Stimulated activated naive CD8-positive, alpha-beta T cell treated with anti-CD3 and anti-CD28 coated beads, Interleukin-15, Interleukin-2, amounts not matched to agents 100 U/mL and 50 U/mL, for 24 hours (primary cell): Measurements from ENCODE around the gene MDGA2.
"Not testable (repeated sequence)": the region's sequence is repeated elsewhere in the genome, so short reads cannot be mapped to it uniquely, and the experiment has no call there.

Experiments
- ATAC-seq: fragments of 150-1000 bp; cut with Tn5 transposase; one replicate; pipeline ENCODE4 v1.10.0; 2021
- DNase-seq: peaks from one replicate; pipeline ENCODE4 v3.0.0; 2021

Gene MDGA2

DNA sequence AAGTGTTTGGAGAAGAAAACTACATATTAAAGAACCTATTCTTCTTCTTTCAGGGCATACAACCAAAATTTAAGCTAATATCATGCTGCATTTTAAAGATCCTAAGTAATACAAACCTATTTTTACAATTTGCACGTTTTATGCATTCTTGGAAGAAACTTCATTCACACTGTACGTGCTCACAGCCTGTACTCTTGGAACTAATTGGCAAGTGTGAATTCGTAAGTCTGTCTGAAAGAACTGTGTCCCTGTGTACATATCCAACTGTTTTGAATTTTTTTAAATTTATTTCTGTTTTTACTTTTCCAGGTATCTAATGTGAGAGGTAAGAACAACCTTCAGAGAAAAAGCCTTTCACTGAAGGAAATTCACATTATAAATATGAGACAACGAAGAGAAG lies 347.0 kb downstream of the MDGA2 start:
- ATAC-seq (no peak), DNase-seq (no peak)

DNA sequence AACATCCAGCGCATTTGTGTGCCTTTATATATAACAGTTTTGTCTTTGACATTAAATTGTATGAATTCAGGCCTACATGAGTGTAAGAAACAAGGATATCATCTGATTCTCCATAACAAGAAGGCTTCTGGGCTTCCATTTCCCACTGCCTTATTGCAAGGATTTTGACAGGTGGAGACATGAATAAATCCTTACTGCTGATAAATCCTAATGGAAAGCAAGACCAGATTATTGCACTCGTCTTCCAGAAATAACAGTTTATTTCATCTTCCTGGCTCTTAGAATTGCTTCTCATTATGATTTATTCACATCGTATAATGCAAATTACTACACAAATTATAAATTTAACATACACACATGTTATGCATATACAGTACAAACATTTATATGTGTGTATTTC lies 348.1 kb downstream of the MDGA2 start:
- DNase-seq (no peak), ATAC-seq (no peak)

DNA sequence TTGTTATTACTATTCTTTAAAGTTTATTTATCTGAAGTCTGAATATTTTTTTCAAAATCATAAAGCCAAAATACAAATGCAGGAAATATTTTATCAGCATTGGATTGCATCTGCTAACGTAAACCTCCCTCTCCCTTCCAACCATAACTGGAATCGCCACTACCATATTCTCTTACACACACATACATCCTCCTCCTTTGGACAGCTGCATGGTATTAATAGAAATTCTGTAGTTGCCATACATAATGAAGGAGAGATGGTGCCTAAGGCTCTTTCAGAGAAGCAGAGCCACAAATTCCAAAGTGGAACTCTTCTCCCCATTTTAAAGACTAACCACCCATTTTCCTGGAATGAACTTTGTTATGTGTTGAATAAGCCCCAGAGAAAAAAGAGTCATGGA lies 352.7 kb downstream of the MDGA2 start:
- ATAC-seq: no peak
- no peak for DNase-seq

DNA sequence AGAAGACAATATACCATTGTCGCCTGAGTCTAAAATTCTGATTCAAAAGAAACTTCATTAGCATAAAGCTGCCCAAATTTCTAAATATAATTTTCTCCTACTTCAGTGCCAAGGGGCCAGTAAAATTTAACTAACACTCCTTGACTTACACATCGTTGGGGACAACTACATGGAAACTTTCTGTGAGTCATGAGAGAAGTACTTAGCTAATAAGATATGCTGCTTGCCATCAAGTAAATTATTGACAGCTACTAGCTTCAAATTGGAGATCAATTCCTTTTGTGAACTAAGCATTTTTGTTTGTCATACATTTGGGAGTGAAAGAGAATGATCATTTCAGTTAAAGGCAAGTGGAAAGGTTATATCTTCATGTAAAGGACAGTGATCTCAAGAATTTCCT lies 373.3 kb downstream of the MDGA2 start:
- DNase-seq: no peak
- no peak for ATAC-seq

DNA sequence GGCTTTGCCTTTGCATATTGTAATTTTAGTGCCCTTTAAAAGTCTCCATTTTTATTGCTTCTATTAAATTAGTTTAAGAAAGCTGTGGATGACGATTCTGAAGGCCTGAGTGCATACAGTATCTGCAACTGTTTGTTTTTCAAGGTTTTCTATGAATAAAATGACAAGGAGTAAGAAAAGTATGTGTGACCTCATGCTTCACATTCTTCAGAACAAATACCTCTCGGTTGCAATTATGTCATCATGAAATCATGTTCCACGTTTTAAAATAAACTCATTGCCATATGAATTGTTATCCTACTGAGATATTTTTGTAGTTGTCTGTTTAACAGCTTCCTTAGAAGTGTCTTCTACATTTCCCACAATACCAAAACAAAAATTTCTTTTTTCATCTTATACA lies 374.6 kb downstream of the MDGA2 start:
- ATAC-seq (no peak), DNase-seq (no peak)

DNA sequence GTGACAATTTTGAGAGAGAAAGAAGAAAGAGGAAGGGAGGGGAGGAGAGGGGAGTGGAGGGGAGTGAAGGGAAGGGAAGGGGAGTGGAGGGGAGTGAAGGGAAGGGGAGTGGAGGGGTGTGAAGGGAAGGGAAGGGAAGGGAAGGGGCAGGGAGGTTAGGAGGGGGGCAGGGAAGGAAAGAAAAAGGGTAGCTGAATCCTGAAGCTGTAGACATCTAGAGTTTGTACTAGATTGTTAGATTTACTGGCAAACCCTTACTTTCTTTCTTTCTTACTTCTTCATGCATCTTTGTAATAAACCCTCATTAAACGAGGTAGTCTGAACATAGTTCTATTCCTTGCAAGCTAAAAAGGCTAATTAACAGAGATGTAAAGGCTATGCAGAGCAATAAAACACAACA lies 378.0 kb downstream of the MDGA2 start:
- ATAC-seq (no peak), DNase-seq (no peak)

DNA sequence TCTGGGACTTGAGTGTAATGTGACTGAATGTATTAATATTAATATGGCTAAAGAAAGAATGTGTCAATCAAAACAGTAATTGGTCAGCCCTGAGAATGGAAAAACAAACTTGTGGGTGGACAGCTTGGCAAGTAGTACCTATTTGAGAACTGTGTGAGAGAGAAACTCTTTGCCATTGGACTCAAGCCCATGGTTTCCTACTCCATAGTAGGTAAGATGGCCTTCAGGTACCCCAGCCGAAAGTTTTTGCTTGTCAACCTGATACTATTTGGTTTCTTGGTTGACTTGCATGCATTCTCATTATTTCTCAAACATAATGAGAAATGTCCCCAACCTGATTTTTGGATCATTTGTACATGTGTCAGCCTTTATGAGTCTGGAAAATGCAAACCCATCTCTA lies 391.1 kb downstream of the MDGA2 start:
- DNase-seq: no peak
- ATAC-seq: no peak

DNA sequence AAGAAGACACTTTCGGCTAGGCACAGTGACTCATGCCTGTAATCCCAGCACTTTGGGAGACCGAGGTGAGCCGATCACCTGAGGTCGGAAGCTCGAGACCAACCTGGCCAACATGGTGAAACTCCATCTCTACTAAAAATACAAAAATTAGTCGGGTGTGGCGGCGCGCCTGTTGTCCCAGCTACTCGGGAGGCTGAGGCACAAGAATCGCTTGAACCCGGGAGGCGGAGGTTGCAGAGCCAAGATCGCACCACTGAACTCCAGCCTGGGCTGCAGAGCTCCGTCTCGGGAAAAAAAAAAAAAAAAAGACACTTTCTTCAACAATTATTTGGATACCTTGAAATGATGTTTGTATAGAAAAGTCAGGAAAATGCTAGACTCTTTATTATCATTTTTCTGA lies 393.6 kb downstream of the MDGA2 start:
- ATAC-seq, DNase-seq: not testable (repeated sequence)

DNA sequence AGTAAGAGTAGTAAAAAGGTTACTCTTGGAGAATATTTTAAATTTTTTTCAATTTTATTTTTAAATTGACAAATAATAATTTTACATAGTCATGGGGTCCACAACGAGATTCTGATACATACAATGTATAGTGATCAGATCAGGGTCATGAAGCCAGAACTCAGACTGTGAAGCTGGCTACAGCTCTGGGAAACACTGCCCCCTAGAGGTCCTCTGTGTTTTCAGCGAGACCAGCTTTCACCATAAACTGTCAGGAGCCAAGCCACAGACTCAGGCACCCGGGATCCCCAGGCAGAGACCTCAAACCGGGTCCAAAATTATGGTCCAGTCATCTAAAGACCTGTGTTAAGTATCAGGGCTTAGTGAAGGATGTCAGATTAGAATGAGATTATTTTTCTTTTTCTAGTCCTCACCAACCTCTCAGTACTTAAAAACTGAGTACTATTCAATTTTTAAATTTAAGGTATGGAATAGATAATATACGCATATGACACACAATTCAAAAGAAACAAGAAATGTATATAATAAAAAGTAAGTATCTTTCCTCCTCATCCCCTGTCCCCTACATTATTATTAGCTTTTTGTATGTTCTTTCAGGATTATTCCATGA lies 397.1 kb downstream of the MDGA2 start:
- ATAC-seq (no peak), DNase-seq (peak; percentile 46)

DNA sequence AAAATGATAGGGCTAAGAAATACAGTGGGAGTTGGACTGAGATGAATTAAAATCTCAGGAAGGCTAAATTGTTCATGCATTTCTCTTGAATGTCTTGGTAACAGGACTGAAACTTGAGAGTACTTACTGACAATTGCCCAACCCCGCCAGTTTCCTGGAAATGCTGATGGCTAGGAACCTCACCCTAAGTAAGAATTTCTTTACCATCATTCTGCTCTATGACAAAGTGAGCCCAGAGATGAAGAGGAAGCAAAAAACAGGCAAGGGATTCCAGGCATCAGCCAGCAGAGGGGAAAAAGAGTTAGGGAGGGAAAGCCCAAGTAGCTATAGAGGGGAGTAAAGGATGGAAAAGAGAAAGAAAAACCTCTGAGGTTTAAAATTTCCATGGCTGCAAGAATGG lies 397.7 kb downstream of the MDGA2 start:
- DNase-seq: no peak

DNA sequence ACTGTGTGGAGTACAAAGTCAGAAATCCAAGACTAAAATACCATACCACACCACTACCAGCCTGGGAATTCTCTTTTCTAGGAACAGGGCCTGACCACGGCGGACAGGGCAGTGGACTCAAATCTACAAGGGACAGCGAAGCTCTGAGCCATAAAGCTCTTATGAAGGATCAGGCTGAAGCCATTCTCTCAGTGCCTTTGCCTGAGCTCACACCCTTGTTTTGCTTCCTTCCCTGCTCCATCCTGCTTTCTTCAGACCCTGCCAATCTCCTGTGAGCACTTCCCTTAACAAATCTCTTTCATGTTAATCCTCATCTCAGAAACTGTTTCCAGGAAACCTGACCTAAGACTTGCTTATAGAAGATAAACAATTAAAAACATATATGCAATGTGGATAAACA lies 398.5 kb downstream of the MDGA2 start:
- ATAC-seq: no peak
- DNase-seq: no peak

More for the DNA sequence above, 397.7 kb downstream of the MDGA2 start:
- ATAC-seq: no peak

DNA sequence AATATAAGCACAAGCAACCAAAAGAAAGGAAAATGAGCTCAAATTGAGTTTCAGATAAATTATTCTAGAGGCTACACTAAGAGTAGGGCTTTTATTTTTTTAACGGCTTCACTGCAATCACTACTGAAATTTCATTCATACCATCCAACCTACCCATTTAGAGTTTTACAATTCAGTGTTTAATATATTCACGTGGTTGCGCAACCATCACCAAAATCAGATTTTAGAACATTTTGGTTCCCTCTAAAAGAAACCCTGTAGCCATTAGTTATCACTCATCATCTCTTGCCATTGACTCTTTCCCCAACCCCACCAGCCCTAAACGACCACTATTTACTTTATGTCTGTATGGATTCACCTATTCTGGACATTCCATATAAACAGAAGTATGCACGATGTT lies 401.5 kb downstream of the MDGA2 start:
- no peak for DNase-seq

DNA sequence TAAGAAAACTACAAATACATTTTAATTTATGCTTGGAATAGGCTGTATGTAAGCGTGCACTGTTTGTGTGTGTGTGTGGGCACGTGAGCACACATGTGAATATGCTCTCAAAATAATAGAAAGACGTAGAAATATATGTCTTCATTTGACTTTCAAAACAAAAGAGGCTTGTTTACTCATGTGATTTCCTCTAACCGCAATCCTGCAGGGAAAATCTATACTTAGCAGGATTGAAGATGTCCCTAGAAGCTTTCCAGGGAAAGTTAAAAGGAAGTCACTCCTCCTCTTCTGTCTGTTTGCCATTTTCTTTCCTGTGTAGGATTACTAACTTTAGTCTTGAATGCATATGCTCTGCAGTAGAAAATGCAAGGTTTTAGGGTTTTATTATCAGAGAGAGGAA lies 404.7 kb downstream of the MDGA2 start:
- DNase-seq (no peak), ATAC-seq (no peak)

More for the DNA sequence above, 401.5 kb downstream of the MDGA2 start:
- no peak for ATAC-seq

DNA sequence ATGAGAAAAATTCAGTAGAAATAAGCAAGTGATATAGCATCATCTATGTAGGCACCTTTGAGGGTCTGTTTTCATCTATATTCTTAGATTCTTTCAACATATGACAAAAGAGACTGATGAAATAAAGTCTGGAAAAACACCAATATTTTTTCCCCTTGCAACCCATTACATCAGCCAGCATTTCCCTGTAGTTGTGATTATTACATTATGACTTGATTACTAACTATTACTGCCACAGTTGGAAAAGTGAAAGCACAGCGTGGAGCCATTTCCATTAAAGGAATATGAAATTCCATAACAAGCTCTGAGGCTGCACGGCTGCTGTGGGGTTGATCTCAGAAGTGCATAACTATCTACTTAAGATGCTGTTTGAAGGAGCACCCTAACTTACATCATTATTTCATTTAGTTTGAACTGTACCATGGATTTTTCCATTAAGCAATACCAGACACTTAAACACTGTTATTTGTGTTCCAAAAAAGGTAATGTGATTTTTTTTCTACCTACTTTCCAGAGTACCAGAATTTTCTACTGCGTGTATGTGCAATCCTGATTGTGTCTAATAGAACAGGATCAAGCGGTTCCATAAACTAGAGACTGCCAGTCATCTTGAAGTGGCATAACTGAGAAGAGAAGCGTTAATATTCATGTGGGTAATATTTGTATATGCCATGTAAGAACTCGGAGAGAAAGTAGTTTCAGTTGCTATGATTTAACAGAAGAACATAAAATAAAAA lies 405.5 kb downstream of the MDGA2 start:
- DNase-seq: no peak
- no peak for ATAC-seq

DNA sequence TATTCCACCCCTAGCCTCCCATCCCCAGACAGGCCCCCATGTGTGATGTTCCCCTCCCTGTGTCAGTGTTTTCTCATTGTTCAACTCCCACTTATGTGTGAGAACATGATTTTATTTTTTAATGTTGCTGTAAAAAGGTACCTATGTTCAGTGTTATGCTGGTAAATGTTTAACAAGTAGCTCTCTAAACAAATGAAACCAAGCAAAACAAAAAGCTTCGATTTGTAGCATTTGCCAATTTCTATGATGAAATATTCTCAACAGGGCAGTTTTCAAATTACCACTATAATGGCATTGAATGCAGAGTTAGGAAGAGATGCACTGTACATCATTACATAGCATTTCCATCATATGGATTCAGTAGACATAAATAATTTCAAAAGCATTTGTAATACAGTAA lies 410.6 kb downstream of the MDGA2 start:
- ATAC-seq (no peak), DNase-seq (no peak)

DNA sequence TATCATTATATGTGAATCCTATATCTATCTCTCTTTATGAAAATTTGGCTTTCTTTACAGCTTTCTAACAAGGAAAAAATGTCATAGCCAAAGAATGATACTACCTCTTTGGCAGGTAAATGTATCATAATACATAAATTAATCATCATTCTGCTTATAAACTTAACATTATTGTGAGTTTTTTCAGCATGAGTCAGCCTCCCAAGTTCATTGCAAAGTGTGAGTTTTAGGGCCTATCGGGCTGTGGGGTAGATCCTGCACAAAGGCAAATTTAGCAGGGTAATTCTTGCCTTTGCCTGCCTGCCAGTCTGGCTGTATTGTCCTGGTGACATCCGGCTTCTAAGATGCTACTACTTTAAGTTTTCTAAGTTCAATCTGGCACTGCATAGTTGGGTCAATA lies 412.6 kb downstream of the MDGA2 start:
- no peak for DNase-seq

DNA sequence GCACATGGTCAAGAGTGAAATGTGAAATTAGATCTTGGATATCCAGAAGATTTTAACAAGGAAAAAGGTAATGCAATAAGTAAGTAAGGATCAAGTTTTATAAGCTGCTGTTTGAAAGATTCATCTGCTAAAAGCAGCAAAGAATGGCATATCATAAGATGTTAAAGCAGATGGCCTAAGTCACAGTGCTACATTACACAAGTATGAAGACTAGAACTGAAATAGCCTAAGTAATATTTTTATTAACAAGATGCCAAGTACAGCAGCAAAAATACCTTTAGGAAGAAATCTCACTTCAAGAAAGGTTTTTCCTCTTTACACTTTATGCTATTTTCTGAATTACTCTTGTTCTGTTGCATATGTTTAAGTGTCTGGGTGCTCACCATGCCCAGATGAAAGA lies 414.1 kb downstream of the MDGA2 start:
- DNase-seq (no peak), ATAC-seq (no peak)

More for the DNA sequence above, 412.6 kb downstream of the MDGA2 start:
- no peak for ATAC-seq

DNA sequence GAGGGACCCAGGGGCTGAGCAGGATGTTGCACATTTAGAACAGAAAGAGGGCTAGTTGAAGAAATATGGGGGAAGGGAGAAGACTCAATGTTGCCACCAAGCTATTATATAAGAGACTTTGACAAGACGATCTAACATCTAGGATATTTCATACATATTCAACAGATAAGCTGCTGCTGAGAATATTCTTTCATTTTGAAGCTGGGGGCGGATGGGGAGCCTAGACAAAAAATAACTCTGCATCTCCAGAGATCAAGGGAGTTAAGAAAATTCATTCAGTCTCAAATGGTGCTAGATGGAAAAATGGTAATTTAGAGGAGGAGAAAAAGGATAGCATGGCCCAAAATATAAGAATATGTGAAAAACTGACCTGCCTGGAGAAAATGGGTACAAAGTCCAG lies 415.6 kb downstream of the MDGA2 start:
- no peak for DNase-seq
- no peak for ATAC-seq

DNA sequence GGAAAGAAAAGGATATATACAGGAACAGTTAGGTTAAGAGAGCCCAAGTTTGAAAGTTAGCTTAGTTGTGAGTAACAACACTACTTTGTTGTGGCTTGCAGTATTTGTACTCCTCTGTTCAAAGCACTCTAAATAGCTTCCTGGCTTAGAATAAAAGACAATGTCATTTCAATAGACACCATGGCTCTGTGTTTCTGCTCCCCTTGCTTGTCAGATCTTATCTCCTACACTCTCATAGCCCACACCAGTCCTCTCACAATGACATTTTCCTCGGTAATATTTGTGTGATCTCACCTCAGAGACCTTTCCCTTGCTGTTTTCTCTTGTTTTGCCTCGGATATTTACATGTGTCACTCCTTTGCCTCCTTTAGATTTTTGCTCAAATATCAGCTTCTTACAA lies 418.4 kb downstream of the MDGA2 start:
- ATAC-seq: no peak
- DNase-seq: no peak

DNA sequence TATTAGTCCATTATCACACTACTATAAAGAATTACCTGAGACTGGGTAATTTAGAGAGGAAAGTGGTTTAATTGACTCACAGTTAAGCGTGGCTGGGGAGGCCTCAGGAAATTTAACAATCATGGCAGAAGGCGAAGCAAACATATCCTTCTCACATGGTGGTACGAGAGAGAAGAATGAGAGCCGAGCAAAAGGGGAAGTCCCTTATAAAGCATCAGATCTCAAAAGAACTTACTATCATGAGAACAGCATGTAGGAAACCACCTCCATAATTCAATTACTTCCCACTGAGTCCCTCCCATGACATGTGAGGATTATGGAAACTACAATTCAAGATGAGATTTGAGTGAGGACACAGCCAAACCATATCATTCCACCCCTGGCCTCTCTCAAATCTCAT lies 422.6 kb downstream of the MDGA2 start:
- ATAC-seq (no peak), DNase-seq (no peak)

DNA sequence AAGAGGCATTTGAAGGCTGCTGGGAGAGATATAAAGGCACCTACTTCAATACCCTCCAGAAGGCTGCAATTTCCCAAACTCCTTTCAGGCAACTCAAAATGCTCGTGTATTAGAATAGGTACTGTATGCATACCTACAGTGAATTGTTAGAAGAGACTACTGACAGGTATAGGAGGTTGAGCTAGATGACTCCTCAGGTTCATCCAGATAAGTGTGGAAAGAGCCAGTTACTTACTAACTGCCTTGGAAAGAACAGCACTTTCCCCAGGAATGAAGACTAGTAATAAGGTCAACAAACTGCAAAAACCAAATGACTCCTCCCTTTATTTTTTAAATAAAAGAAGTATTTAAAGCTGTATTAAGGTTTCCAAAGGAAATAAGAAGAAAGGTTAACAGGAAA lies 429.0 kb downstream of the MDGA2 start:
- no peak for DNase-seq
- ATAC-seq: no peak

DNA sequence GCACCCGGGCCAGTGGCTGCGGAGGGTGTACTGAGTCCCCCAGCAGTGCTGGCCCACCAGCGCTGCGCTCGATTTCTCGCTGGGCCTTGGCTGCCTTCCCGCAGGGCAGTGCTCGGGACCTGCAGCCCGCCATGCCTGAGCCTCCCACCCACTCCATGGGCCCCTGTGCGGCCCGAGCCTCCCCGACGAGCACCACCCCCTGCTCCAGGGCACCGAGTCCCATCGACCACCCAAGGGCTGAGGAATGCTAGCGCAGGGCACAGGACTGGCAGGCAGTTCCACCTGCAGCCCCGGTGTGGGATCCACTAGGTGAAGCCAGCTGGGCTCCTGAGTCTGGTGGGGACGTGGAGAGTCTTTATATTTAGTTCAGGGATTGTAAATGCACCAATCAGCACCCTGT lies 432.8 kb downstream of the MDGA2 start:
- DNase-seq, ATAC-seq: not testable (repeated sequence)

DNA sequence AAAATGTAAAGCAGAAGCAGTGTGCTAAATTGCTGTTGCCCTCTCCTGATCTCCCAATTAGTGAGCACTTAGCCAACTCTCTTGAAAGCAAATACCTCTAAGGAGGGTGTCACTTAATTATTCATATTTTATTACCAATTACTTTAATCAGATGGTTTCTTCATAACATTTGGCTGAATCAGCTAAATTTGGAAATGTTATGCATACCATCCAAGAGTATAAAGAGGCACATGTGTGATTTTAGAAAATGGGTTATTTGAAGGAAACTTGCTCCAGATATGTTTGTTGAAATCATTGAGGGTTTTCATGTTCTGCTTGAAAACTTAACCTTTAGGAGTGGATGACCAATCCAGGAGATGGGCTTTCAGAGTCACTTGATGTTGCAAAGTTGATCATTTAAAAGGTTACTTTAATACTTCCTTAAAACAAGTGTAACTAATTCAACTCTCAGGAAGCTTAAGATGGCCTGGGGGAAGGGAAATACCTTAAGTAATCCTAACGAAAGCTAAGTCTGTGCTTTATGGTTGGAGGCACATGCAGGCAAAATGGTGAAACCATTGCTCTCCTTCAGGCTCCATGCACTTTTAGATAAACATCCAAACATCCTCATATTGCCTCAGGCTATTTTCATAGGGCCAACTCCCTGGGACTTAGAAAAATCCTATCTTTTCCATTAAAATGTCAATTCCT lies 434.5 kb downstream of the MDGA2 start:
- ATAC-seq (no peak), DNase-seq (no peak)

DNA sequence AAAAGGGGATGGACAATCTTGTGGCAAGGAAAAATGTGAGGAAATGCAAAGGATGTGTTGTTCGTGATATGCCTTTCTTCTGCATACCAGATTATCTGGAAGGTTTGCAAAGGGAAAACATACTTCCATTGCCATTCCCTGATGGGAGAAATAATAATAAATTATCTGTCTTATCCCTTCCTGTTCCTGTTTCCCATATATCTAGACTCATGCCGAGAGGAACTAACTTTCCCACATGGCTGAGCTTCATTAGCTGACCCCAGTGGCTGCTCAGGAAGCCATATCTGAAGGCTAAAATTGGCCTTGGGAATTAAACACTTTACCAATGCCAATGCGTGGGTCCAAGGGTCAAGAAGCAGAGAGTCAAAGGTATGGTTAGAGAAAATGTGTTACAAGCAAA lies 439.8 kb downstream of the MDGA2 start:
- DNase-seq (no peak), ATAC-seq (no peak)
